Uterus (tissue), 2 donors: ENCODE data around the gene OPCML.

ENCODE experiments used
- CTCF ChIP-seq, 4 experiments: fragments of 200-600 bp in 2 of 4; fragments of 450-650 bp in 2 of 4; sonication (generic) in 2 of 4; IDR thresholded peaks; one replicate each; pipeline ENCODE4 v1.5.1; 2016 to 2019; ENCODE audit warnings: antibody characterized with exemption in 4 of 4, mild to moderate bottlenecking in 2 of 4, moderate library complexity in 1 of 4
- POLR2A ChIP-seq, 2 donors: fragments of 450-650 bp; IDR thresholded peaks; one replicate each; pipeline ENCODE4 v1.6.1; 2016; ENCODE audit warnings: antibody characterized with exemption in 2 of 2, mild to moderate bottlenecking in 1 of 2, moderate library complexity in 1 of 2

- TF ChIP-seq CTCF (IDR thresholded peaks at IDR 0.05) = no peak
- no peak for TF ChIP-seq POLR2A (IDR thresholded peaks at IDR 0.05)
Measured at GRCh38 chr11:133081730-133082452, 450.4 kb downstream of the OPCML start.
